Measurements from ENCODE around the gene ACY1. TPM values are rescaled to one million over a fixed set of nuclear protein-coding genes. Genes with fewer than 3 reads are reported as not detected.

ACY1 gene
- polyA plus RNA-seq, 3 donors from 2014 or later, result 19.0 to 52.7 (median 23.8) TPM

DNA sequence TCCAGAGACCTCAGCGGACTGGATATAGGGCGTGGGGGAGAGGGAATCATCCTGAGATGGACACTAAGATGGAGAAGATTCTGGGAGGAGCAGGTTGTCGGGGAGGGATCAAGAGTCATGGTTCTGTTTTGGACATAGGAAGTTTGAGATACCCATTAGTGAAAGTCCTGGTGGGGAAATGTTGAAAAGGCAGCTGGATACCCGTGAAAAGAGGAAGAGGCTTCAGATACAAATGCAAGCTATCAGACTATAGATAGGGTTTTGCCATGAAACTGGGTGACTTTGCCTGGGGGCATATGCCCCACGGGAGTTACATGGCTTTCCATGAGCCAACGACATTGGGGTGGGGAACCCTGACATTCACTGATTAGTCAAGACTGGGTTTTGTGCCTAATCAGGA, 29.2 kb upstream of the ACY1 start:
- peak overlapping the region in 1 of 5 donors; percentile 27 for H3K4me3 Mint-ChIP-seq

DNA sequence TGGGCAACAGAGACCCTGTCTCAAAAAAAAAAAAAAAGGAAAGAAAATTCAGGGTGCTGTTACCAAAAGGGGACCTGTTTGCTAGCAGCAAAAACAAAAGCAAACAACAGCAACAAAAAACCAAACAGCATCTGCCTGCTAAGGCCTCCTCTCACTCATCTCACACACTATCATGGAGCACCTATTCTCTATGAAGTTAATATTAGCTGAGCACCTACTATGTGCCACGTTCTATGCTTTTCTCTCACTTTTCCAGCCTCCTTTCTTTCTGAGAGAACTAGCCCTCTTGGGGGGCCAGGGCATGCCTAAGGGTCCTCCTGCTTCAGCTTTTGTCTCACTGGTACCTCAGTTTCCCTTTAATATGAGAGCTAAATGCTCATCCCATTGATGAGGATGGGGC, 28.6 kb upstream of the ACY1 start:
- Mint-ChIP-seq H3K4me1 (peaks cover 0 to 9% of the 10 kb centered on the region in 2 donors), H3K36me3 (peaks cover 0 to 7% (median 4%) of the 10 kb centered on the region in 3 donors), H3K4me3 (peak overlapping the region in 1 of 5 donors; percentile 27), H3K27ac (no peak overlapping the region), H3K27me3 (ENCODE audit: low read depth in 3 of 3) (peaks cover 11 to 18% (median 13%) of the 10 kb centered on the region in 3 donors), H3K9me3 (no peaks in the 10 kb centered on the region)
- no peak for DNase-seq

More for the DNA sequence above, 29.2 kb upstream of the ACY1 start:
- DNase-seq, result no peak
- peaks cover 0 to 7% (median 4%) of the 10 kb centered on the region in 3 donors for H3K36me3 Mint-ChIP-seq
- H3K9me3 Mint-ChIP-seq, result no peaks in the 10 kb centered on the region
- peaks cover 0 to 9% of the 10 kb centered on the region in 2 donors for H3K4me1 Mint-ChIP-seq
- H3K27ac Mint-ChIP-seq, result no peak overlapping the region
- H3K27me3 Mint-ChIP-seq (ENCODE audit: low read depth in 3 of 3), result peaks cover 11 to 18% (median 13%) of the 10 kb centered on the region in 3 donors

DNA sequence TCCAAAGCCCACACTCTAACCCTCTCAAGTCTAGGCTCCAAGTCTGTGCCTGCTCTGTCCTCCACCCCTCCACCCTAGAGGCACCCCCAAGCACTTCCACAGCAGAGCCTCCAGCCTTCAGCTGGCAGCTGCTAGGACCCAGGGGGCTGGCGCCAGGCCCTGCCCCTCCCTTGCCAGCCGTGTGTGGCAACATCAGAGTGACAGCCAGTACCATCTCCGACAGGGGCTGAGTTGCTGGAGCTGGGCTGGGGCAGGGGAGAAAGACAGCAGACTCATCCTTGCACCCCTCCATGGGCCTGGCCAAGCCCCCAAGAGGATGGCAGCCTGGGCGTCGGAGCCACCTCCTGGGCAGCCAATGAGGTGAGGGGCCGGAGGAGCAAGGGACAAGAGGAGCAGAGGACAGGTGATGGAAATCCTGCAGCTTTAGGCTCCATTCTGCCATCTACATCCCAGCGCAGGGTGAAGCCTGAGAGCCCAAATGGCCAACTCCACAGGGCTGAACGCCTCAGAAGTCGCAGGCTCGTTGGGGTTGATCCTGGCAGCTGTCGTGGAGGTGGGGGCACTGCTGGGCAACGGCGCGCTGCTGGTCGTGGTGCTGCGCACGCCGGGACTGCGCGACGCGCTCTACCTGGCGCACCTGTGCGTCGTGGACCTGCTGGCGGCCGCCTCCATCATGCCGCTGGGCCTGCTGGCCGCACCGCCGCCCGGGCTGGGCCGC, 28.0 kb upstream of the ACY1 start, which contains the start of gene GPR62:
Gene GPR62 (plus strand): TSS at position 207 of the 718 bp plus-strand sequence. CDS start 272 bp downstream, at position 479.
- H3K27ac Mint-ChIP-seq, result no peak within 1 kb of the TSS
- no peak for DNase-seq
- peaks cover 11 to 18% (median 13%) of the 10 kb centered on the region in 3 donors for H3K27me3 Mint-ChIP-seq (ENCODE audit: low read depth in 3 of 3)

DNA sequence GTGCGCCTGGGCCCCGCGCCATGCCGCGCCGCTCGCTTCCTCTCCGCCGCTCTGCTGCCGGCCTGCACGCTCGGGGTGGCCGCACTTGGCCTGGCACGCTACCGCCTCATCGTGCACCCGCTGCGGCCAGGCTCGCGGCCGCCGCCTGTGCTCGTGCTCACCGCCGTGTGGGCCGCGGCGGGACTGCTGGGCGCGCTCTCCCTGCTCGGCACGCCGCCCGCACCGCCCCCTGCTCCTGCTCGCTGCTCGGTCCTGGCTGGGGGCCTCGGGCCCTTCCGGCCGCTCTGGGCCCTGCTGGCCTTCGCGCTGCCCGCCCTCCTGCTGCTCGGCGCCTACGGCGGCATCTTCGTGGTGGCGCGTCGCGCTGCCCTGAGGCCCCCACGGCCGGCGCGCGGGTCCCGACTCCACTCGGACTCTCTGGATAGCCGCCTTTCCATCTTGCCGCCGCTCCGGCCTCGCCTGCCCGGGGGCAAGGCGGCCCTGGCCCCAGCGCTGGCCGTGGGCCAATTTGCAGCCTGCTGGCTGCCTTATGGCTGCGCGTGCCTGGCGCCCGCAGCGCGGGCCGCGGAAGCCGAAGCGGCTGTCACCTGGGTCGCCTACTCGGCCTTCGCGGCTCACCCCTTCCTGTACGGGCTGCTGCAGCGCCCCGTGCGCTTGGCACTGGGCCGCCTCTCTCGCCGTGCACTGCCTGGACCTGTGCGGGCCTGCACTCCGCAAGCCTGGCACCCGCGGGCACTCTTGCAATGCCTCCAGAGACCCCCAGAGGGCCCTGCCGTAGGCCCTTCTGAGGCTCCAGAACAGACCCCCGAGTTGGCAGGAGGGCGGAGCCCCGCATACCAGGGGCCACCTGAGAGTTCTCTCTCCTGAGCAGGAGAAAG, 27.2 kb upstream of the ACY1 start:
- peak in 2 of 3 donors; percentile 27 to 44 for DNase-seq
- Mint-ChIP-seq H3K4me1 (peaks cover 0 to 9% of the 10 kb centered on the region in 2 donors), H3K4me3 (peak overlapping the region in 3 of 5 donors; percentile 12 to 41 (median 30)), H3K27ac (no peak overlapping the region), H3K36me3 (peaks cover 0 to 7% (median 4%) of the 10 kb centered on the region in 3 donors), H3K9me3 (no peaks in the 10 kb centered on the region), H3K27me3 (ENCODE audit: low read depth in 3 of 3) (peaks cover 11 to 18% (median 13%) of the 10 kb centered on the region in 3 donors)

More for the DNA sequence above, 28.0 kb upstream of the ACY1 start, which contains the start of gene GPR62:
- peaks cover 0 to 7% (median 4%) of the 10 kb centered on the region in 3 donors for H3K36me3 Mint-ChIP-seq
- H3K4me1 Mint-ChIP-seq, result peaks cover 0 to 9% of the 10 kb centered on the region in 2 donors
- peak within 1 kb of the TSS in 1 of 5 donors; percentile 27 for H3K4me3 Mint-ChIP-seq
- no peaks in the 10 kb centered on the region for H3K9me3 Mint-ChIP-seq

DNA sequence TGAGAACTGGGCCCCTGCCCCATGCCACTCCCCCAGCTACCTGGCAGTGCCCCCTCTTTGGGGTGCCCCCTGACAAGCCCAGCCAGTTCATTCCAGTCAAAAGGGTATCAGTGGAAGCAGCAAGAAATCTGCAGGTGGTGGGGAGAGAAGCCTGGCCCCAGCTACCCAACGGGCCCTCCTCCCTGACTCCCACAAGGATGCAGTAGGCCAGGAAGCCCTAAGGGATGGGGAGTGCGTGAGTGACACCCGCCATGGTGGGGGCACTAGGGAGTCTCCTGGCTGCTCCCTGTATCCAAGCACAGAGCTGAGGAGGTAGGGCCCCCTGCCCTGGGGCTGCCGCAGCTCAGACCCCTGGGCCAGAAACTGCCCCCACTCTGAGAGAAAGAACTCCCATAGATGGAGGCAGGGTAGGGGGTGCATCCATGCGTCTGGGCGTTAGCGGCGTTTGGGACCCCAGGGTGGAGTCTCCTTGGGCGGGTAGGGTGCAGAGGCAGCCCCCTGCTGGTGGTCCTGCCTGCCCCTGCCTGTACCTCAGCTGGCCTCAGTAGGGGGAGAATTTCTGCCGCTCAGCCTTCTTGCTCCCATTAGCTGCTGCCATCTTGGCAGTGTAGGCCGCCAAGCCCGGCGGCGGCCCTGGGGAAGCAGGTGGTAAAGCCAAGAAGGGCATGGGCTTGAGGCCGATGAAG, 25.7 kb upstream of the ACY1 start:
- H3K27ac Mint-ChIP-seq, result no peak overlapping the region

DNA sequence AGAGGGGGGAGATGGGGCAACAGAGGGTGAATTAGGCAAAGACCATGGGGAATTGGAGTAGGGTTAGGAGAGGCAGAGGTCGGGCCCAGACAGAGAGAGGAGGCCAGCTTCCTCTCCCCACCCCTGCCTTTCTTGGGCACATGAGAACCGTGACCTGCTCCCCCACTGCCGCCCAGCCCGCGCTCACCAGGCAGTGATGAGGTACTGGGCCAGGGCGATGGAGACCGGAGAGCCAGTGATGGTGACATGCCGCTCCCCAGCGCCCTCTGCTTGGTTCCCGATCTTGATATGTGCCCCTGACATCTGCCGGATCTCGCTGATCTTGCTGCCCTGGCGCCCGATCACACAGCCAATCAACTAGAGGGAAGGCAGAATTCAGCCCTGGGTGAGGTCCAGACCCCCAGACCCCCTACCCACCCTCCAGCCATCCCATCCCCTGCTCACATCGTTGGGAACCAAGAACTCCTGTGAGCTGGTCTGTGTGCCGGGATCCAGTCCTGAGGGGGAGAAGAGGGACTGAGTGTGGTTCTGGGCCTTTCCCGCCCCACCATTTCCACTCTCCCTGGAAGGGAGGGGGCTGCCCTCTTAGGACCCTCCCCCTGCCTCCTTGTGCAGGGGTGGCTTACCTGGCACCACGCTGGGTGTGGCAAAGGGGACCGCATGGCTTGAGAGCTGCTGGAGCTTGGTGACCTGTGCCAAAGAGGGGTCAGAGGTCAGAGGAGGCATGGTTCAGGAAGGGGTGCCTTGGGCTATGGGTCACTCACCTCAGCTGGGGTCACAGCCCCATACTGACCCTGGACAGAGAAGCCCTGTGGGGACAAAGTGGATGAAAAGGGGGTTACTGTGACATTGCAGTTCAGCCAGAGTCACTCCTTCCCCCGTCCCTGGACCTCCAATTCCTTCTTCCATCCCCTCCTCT, 24.5 kb upstream of the ACY1 start:
- no peak overlapping the region for H3K4me3 Mint-ChIP-seq

More for the DNA sequence above, 25.7 kb upstream of the ACY1 start:
- Mint-ChIP-seq H3K4me3 (no peak overlapping the region), H3K36me3 (peaks cover 0 to 7% (median 4%) of the 10 kb centered on the region in 3 donors), H3K4me1 (peaks cover 0 to 9% of the 10 kb centered on the region in 2 donors), H3K9me3 (no peaks in the 10 kb centered on the region), H3K27me3 (ENCODE audit: low read depth in 3 of 3) (peaks cover 12 to 16% (median 13%) of the 10 kb centered on the region in 3 donors)
- DNase-seq, result no peak

DNA sequence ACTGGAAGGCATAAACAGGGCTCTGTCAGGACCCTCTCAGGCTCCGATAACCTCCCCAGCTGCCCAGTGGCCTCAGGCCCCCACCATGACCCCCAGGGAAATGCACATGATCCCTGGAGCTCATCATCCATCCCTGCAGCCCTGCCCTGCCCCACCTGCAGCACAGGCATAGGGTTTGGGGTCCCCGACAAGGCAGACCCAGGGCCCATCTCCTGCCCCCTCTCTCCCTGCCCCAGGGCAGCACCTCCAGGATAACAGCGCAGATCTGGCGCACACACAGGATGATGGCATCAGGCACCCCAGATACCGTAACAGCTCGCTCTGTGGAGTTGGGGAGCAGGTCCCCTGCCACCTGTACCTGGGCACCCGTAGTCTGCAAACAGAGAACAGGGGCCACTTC, 23.7 kb upstream of the ACY1 start:
- no peak for DNase-seq
- Mint-ChIP-seq H3K4me3 (no peak overlapping the region), H3K27ac (no peak overlapping the region), H3K9me3 (no peaks in the 10 kb centered on the region), H3K4me1 (peaks cover 0 to 9% of the 10 kb centered on the region in 2 donors), H3K27me3 (ENCODE audit: low read depth in 3 of 3) (peaks cover 5 to 6% (median 6%) of the 10 kb centered on the region in 3 donors), H3K36me3 (peaks cover 0 to 4% (median 0%) of the 10 kb centered on the region in 3 donors)

More for the DNA sequence above, 24.5 kb upstream of the ACY1 start:
- Mint-ChIP-seq H3K4me1 (peaks cover 0 to 9% of the 10 kb centered on the region in 2 donors), H3K36me3 (peaks cover 0 to 4% (median 3%) of the 10 kb centered on the region in 3 donors), H3K27me3 (ENCODE audit: low read depth in 3 of 3) (peaks cover 10 to 13% (median 13%) of the 10 kb centered on the region in 3 donors), H3K27ac (no peak overlapping the region), H3K9me3 (no peaks in the 10 kb centered on the region)
- DNase-seq, result no peak

DNA sequence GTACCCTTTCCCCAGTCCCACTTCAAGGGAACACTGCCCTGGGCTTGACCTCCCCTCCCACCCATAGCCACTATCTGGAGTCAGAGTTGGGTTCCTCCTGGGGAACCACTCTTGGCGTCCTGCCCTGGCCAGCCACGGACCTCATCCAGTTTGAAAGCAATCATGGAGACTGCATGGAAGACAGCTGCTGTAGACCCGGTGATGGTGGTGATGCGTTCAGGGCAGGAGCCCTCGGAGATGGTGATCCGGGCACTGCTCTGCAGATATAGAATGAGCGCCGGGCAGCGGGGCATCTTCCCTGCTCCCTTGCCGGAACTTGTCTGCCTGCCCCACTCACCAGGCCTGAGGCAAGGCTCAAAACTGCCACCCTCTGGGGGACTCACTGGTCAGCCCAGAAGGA, 22.9 kb upstream of the ACY1 start:
- Mint-ChIP-seq H3K4me1 (peaks cover 0 to 9% of the 10 kb centered on the region in 2 donors), H3K27ac (no peak overlapping the region), H3K36me3 (peaks cover 0 to 4% (median 0%) of the 10 kb centered on the region in 3 donors), H3K4me3 (no peak overlapping the region), H3K9me3 (no peaks in the 10 kb centered on the region), H3K27me3 (ENCODE audit: low read depth in 3 of 3) (peaks cover 3 to 10% (median 7%) of the 10 kb centered on the region in 3 donors)
- DNase-seq, result no peak

DNA sequence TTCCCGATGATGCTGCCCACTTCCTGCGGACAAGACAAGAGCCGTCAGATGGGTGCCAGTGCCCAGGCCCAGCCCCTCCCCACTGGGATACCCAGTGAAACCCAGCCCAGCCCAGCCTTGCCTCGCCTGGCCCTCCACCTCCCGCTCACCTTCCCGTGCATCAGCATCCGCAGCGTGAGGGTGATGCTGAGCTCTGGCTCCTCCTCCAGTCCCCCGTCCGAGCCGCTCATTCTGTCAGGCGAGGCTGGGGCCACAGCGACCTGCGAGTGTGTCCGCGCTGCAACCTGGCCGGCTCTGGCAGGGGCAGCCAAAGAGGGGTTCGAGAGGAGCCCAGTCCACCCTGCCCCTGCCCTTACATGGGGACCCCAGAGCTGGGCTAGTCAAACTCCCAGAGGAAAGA, 22.3 kb upstream of the ACY1 start:
- Mint-ChIP-seq H3K4me3 (no peak overlapping the region), H3K4me1 (peaks cover 0 to 13% of the 10 kb centered on the region in 2 donors), H3K9me3 (no peaks in the 10 kb centered on the region), H3K27ac (no peak overlapping the region), H3K27me3 (ENCODE audit: low read depth in 3 of 3) (peaks cover 3 to 10% (median 8%) of the 10 kb centered on the region in 3 donors), H3K36me3 (peaks cover 0 to 4% (median 0%) of the 10 kb centered on the region in 3 donors)
- DNase-seq, result no peak

DNA sequence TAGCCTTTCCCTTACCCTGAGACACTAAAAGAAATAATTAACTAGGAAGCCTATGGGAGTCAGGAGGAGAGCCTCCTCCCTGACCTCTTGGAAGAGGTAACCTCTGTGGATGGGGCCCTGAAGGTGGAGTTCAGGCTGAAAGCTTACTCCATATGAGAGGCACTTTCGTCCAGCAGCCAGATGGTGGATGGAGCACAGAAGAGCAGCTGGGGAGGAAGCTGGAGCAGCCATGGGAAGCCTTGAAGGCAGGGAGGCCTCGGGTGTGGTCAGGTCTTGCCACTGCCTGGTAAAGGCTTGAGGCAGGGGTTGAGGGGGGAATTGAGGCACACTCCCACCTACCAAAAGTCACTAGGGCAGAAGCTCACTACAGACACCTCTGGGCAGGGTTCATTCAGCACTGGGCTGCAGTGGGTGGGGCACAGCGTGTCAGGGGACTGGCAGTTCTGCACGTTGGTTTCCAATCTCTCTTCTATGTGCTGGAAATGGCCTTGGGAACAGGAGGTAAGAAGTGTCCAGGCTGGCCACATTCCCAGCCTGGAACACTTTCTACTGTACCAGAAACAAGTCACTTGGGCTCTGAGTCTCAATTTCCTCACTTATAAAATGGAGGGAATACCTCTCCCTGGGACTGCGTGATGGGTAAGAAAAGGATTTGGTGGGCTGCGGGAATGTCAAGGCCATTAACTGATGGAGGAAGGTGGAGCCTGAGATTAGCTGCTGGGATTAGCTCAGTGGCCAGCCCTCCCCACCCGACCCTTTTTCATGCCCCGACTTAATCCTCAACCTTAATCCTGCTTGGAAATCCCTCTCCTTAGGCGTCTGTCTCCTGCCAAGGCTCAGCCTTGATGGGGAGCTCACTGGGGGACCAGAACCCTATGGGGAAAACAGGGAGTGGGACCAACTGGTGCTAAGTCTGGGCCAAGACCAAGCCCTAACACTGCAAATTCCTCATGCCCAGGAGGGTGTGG, 21.4 kb upstream of the ACY1 start:
- peaks cover 3 to 10% (median 7%) of the 10 kb centered on the region in 3 donors for H3K27me3 Mint-ChIP-seq (ENCODE audit: low read depth in 3 of 3)
- peak overlapping the region in 1 of 6 donors; percentile 13 for H3K27ac Mint-ChIP-seq
- H3K9me3 Mint-ChIP-seq, result no peaks in the 10 kb centered on the region
- DNase-seq, result no peak
- H3K4me1 Mint-ChIP-seq, result peaks cover 0 to 12% of the 10 kb centered on the region in 2 donors
- H3K4me3 Mint-ChIP-seq, result no peak overlapping the region
- peaks cover 0 to 4% (median 0%) of the 10 kb centered on the region in 3 donors for H3K36me3 Mint-ChIP-seq

DNA sequence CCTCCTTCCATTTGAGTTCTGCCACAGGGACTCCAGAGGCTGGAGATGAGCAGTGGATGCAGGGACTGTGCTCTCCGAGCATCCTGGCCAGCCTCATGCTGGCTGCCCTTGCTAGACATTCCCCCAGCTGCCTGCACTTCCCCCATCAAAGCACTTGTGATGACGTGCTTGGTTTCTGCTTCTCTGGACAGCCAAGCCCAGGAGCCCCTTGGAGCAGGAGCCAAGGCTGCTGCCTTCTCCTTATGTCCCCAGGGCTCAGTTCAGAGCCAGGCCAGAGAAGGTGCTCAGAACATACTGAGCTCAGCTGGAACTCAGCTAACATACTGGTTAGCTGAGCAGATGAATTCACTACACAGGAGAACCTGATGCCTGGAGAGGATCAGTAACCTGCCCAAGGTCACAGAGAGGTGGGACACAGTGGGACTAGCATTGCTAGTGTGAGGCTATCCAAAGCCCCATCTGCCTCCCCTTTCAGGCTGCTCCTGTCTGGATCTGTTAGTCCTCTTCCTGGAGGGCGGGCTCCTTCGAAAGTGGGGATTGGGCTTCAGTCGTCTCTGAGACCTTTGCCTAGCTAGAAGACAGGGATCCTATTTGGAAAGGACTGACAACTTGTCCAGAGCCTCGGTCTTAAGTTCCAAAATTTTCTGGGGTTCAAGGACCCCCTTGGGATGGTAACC, 20.3 kb upstream of the ACY1 start:
- no peak for DNase-seq
- Mint-ChIP-seq H3K36me3 (peaks cover 0 to 4% (median 0%) of the 10 kb centered on the region in 3 donors), H3K4me3 (no peak overlapping the region), H3K4me1 (peaks cover 0 to 13% of the 10 kb centered on the region in 2 donors), H3K27me3 (ENCODE audit: low read depth in 3 of 3) (peaks cover 3 to 8% (median 6%) of the 10 kb centered on the region in 3 donors), H3K9me3 (no peaks in the 10 kb centered on the region), H3K27ac (no peak overlapping the region)
